ENCODE measurements around the gene STK11IP.

- no peak for TF ChIP-seq CTCF (IDR thresholded peaks at IDR 0.05 in 2 of 3, conservative IDR thresholded peaks at IDR 0.05 in 1 of 3; ENCODE audit: control insufficient read depth in 2 of 3, extremely low read depth in 1 of 3, insufficient read depth in 1 of 3, low read depth in 3 of 3, low read length in 3 of 3)
- no peak for TF ChIP-seq PAX8 (IDR thresholded peaks at IDR 0.05)
- no peak for TF ChIP-seq EZH2 (IDR thresholded peaks at IDR 0.05; ENCODE audit: borderline replicate concordance, control insufficient read depth, low read depth, low read length)
- TF ChIP-seq KDM1A (IDR thresholded peaks at IDR 0.05; ENCODE audit: borderline replicate concordance): no peak
- no peak for TF ChIP-seq GABPA (IDR thresholded peaks at IDR 0.05; ENCODE audit: low read depth)
- TF ChIP-seq JUND (IDR thresholded peaks at IDR 0.05; ENCODE audit: low read depth, low read length): no peak
- no peak for TF ChIP-seq ZNF687 (IDR thresholded peaks at IDR 0.05)
- TF ChIP-seq EP300 (IDR thresholded peaks at IDR 0.05; ENCODE audit: borderline replicate concordance in 1 of 2, control insufficient read depth in 1 of 2, low read depth in 2 of 2, low read length in 2 of 2): no peak
These were observed 44.4 kb downstream of the STK11IP start for GRCh38 chr2:219642069-219642454.
